Astrocyte (in vitro differentiated cells and primary cell): Measurements from ENCODE around the gene PRDM15. TPM values are rescaled to one million over a fixed set of nuclear protein-coding genes. Genes with fewer than 3 reads are reported as not detected.

Experiments used
- DNase-seq: peaks from one replicate; pipeline ENCODE4 v3.0.0-alpha.2; 2010; ENCODE audit warnings: low read depth
- FAIRE-seq: peaks from 2 replicates; lab custom pipeline; 2011; peaks lifted over from hg19 to GRCh38; lab: Jason Lieb, UNC
- H2AFZ ChIP-seq: 2 replicates; pipeline ENCODE4 v1.6.0; 2012; ENCODE audit warnings: low read depth, low read length, inconsistent platforms
- H3K27ac ChIP-seq: 2 replicates; pipeline ENCODE4 v1.5.1; 2011; ENCODE audit warnings: low read depth, low read length, inconsistent platforms
- H3K27me3 ChIP-seq: 2 replicates; pipeline ENCODE4 v1.6.0; 2011; ENCODE audit warnings: low read length, inconsistent platforms; ENCODE audit not compliant: insufficient read depth
- H3K36me3 ChIP-seq: 2 replicates; pipeline ENCODE4 v1.5.1; 2011; ENCODE audit warnings: low read length, inconsistent platforms; ENCODE audit not compliant: insufficient read depth
- H3K4me1 ChIP-seq: 2 replicates; pipeline ENCODE4 v1.5.1; 2011; ENCODE audit warnings: low read length, inconsistent platforms; ENCODE audit not compliant: insufficient read depth
- H3K4me2 ChIP-seq: 2 replicates; pipeline ENCODE4 v1.6.0; 2012; ENCODE audit warnings: low read length, inconsistent platforms
- H3K4me3 ChIP-seq: 2 replicates; pipeline ENCODE4 v1.5.1; 2011; ENCODE audit warnings: low read depth, mild to moderate bottlenecking, low read length, inconsistent platforms; ENCODE audit not compliant: insufficient read depth
- H3K79me2 ChIP-seq: 2 replicates; pipeline ENCODE4 v1.6.0; 2012; ENCODE audit warnings: mild to moderate bottlenecking, low read length, inconsistent platforms; ENCODE audit not compliant: insufficient read depth
- H3K9ac ChIP-seq: 2 replicates; pipeline ENCODE4 v1.6.0; 2012; ENCODE audit warnings: mild to moderate bottlenecking, low read length, inconsistent platforms
- H3K9me3 ChIP-seq: 2 replicates; pipeline ENCODE4 v1.5.1; 2012; ENCODE audit warnings: low read depth, mild to moderate bottlenecking, low read length, inconsistent platforms; ENCODE audit not compliant: insufficient read depth
- H4K20me1 ChIP-seq: 2 replicates; pipeline ENCODE4 v1.6.0; 2012; ENCODE audit warnings: low read length, inconsistent platforms; ENCODE audit not compliant: insufficient read depth
- H3K27ac Mint-ChIP-seq: one replicate; pipeline ENCODE4 v1.8.0; 2021; ENCODE audit warnings: mild to moderate bottlenecking, mixed read lengths; ENCODE audit not compliant: unreplicated experiment
- H3K27me3 Mint-ChIP-seq: one replicate; pipeline ENCODE4 v1.8.0; 2021; ENCODE audit warnings: low read depth, mixed read lengths; ENCODE audit not compliant: unreplicated experiment
- H3K36me3 Mint-ChIP-seq: one replicate; pipeline ENCODE4 v1.8.0; 2021; ENCODE audit warnings: low read depth, mixed read lengths; ENCODE audit not compliant: unreplicated experiment
- H3K4me1 Mint-ChIP-seq: one replicate; pipeline ENCODE4 v1.8.0; 2021; ENCODE audit warnings: low read depth, mixed read lengths; ENCODE audit not compliant: unreplicated experiment
- H3K4me3 Mint-ChIP-seq: one replicate; pipeline ENCODE4 v1.8.0; 2021; ENCODE audit warnings: mild to moderate bottlenecking, moderate library complexity, mixed read lengths; ENCODE audit not compliant: unreplicated experiment
- H3K9me3 Mint-ChIP-seq: one replicate; pipeline ENCODE4 v1.8.0; 2021; ENCODE audit warnings: mild to moderate bottlenecking, mixed read lengths; ENCODE audit not compliant: unreplicated experiment
- CTCF ChIP-seq: IDR thresholded peaks from 2 replicates; pipeline ENCODE4 v1.5.1; 2011; ENCODE audit warnings: low read depth, mild to moderate bottlenecking, inconsistent platforms, low read length, moderate library complexity; ENCODE audit not compliant: insufficient read depth
- EZH2 ChIP-seq: IDR thresholded peaks from 2 replicates; pipeline ENCODE4 v1.6.1; 2012; ENCODE audit warnings: mild to moderate bottlenecking, low read length, inconsistent platforms; ENCODE audit not compliant: insufficient read depth
- total RNA-seq: library from RNA; stranded (reverse); gene quantifications from 2 replicates; pipeline ENCODE4 v1.2.1, GENCODE V29; 2021

Gene PRDM15
- total RNA-seq, 1 donor from 2014 or later, result 6.8 TPM

GRCh38 chr21:41779659-41780058 is 99.5 kb downstream of the PRDM15 start:
- Histone ChIP-seq H2AFZ (no peak overlapping the region), H3K4me2 (no peak overlapping the region)

GRCh38 chr21:41778930-41779600 is 100.1 kb downstream of the PRDM15 start:
- H3K9me3 ChIP-seq, result no peaks in the 10 kb centered on the region
- no peak overlapping the region for H3K4me3 Mint-ChIP-seq
- no peak overlapping the region for H3K4me2 ChIP-seq
- no peak for FAIRE-seq
- TF ChIP-seq EZH2 (no peak), CTCF (no peak)
- peaks cover 35% of the 10 kb centered on the region for H3K27me3 Mint-ChIP-seq
- peaks cover 6% of the 10 kb centered on the region for H3K4me1 ChIP-seq
- H3K27ac Mint-ChIP-seq, result no peak overlapping the region
- no peak for DNase-seq
- no peaks in the 10 kb centered on the region for H3K36me3 ChIP-seq
- H2AFZ ChIP-seq, result no peak overlapping the region
- no peak overlapping the region for H3K9ac ChIP-seq
- no peaks in the 10 kb centered on the region for H3K79me2 ChIP-seq
- H4K20me1 ChIP-seq, result no peaks in the 10 kb centered on the region
- no peaks in the 10 kb centered on the region for H3K36me3 Mint-ChIP-seq
- peaks cover 21% of the 10 kb centered on the region for H3K27me3 ChIP-seq
- H3K4me3 ChIP-seq, result no peak overlapping the region
- H3K27ac ChIP-seq, result no peak overlapping the region
- peaks cover 2% of the 10 kb centered on the region for H3K9me3 Mint-ChIP-seq
- H3K4me1 Mint-ChIP-seq, result peaks cover 6% of the 10 kb centered on the region

More at GRCh38 chr21:41779659-41780058, 99.5 kb downstream of the PRDM15 start:
- H3K4me1 ChIP-seq, result peaks cover 6% of the 10 kb centered on the region
- no peaks in the 10 kb centered on the region for H3K9me3 ChIP-seq
- peaks cover 2% of the 10 kb centered on the region for H3K9me3 Mint-ChIP-seq
- H3K27me3 ChIP-seq, result peaks cover 19% of the 10 kb centered on the region
- no peaks in the 10 kb centered on the region for H4K20me1 ChIP-seq
- H3K4me1 Mint-ChIP-seq, result peaks cover 7% of the 10 kb centered on the region
- DNase-seq (no peak), FAIRE-seq (no peak)
- H3K36me3 ChIP-seq, result no peaks in the 10 kb centered on the region
- no peaks in the 10 kb centered on the region for H3K79me2 ChIP-seq
- H3K4me3 Mint-ChIP-seq, result no peak overlapping the region
- no peaks in the 10 kb centered on the region for H3K36me3 Mint-ChIP-seq
- no peak overlapping the region for H3K9ac ChIP-seq
- TF ChIP-seq EZH2, result no peak
- TF ChIP-seq CTCF, result no peak
- H3K4me3 ChIP-seq, result no peak overlapping the region
- H3K27me3 Mint-ChIP-seq, result peaks cover 30% of the 10 kb centered on the region
- H3K27ac Mint-ChIP-seq, result no peak overlapping the region
- no peak overlapping the region for H3K27ac ChIP-seq
